Kidney tubule cell (primary cell): ENCODE results near the gene P2RY2.

Experiments
- DNase-seq: peaks from one replicate; pipeline ENCODE4 v3.0.0-alpha.2; 2018; ENCODE audit warnings: low spot score

The P2RY2 gene

GRCh38 chr11:73284106-73284505 lies 66.0 kb downstream of the P2RY2 start:
- DNase-seq, result no peak

- no peak for DNase-seq
Measured at GRCh38 chr11:73285721-73286120, 67.6 kb downstream of the P2RY2 start.
